Neural cell (in vitro differentiated cells): ENCODE measurements around the gene MEGF11. TPM values are rescaled to one million over a fixed set of nuclear protein-coding genes. Genes with fewer than 3 reads are reported as not detected.
"Not testable (repeated sequence)": the region's sequence is repeated elsewhere in the genome, so short reads cannot be mapped to it uniquely, and the experiment has no call there.

Experiments used
- H2AFZ ChIP-seq: fragments of 200-600, 300-800 bp; sonication (generic), shearing (Covaris generic); 2 replicates; pipeline ENCODE4 v1.6.0; 2014; ENCODE audit warnings: low read depth, mild to moderate bottlenecking, antibody characterized with exemption, low read length, moderate library complexity
- H3F3A ChIP-seq: fragments of 200-600 bp; shearing (Covaris generic); 2 replicates; pipeline ENCODE4 v1.6.1; 2016; ENCODE audit warnings: mild to moderate bottlenecking, moderate library complexity, mixed read lengths, antibody characterized with exemption, low read length; ENCODE audit not compliant: insufficient read depth, poor library complexity, severe bottlenecking
- H3K27ac ChIP-seq: fragments of 200-600, 300-800 bp; sonication (generic), shearing (Covaris generic); 2 replicates; pipeline ENCODE4 v1.5.1; 2014; ENCODE audit warnings: mild to moderate bottlenecking, low read length, moderate library complexity
- H3K27me3 ChIP-seq: fragments of 300-800, 200-600 bp; sonication (generic), shearing (Covaris generic); 2 replicates; pipeline ENCODE4 v1.6.0; 2014; ENCODE audit warnings: mild to moderate bottlenecking, low read depth, low read length, moderate library complexity; ENCODE audit not compliant: insufficient read depth
- H3K36me3 ChIP-seq: fragments of 300-800, 200-600 bp; sonication (generic), shearing (Covaris generic); 2 replicates; pipeline ENCODE4 v1.5.1; 2014; ENCODE audit warnings: mild to moderate bottlenecking, antibody characterized with exemption, low read length, moderate library complexity; ENCODE audit not compliant: insufficient read depth
- H3K4me2 ChIP-seq: fragments of 300-800, 200-600 bp; sonication (generic), shearing (Covaris generic); 2 replicates; pipeline ENCODE4 v1.6.0; 2014; ENCODE audit warnings: mild to moderate bottlenecking, low read length
- H3K4me3 ChIP-seq: fragments of 300-800, 200-600 bp; sonication (generic), shearing (Covaris generic); 2 replicates; pipeline ENCODE4 v1.5.1; 2014; ENCODE audit warnings: mild to moderate bottlenecking, low read length, moderate library complexity
- H3K79me2 ChIP-seq: fragments of 200-600 bp; shearing (Covaris generic); replicated peaks from 2 replicates; pipeline ENCODE4 v1.6.0; 2014; ENCODE audit warnings: mild to moderate bottlenecking, low read length, moderate library complexity; ENCODE audit not compliant: insufficient read depth
- H3K9ac ChIP-seq: fragments of 300-800, 200-600 bp; sonication (generic), shearing (Covaris generic); 2 replicates; pipeline ENCODE4 v1.6.1; 2016; ENCODE audit warnings: mild to moderate bottlenecking, low read length, mixed read lengths
- H3K9me2 ChIP-seq: fragments of 200-600 bp; shearing (Covaris generic); 2 replicates; pipeline ENCODE4 v1.6.1; 2016; ENCODE audit warnings: mild to moderate bottlenecking, low read length, mixed read lengths; ENCODE audit not compliant: insufficient read depth
- H3K9me3 ChIP-seq: fragments of 200-600, 300-800 bp; sonication (generic), shearing (Covaris generic); 2 replicates; pipeline ENCODE4 v1.6.1; 2016; ENCODE audit warnings: mild to moderate bottlenecking, mixed run types, low read length, moderate library complexity, mixed read lengths
- H4K20me1 ChIP-seq: fragments of 200-600 bp; shearing (Covaris generic); 2 replicates; pipeline ENCODE4 v1.6.1; 2016; ENCODE audit warnings: mild to moderate bottlenecking, mixed run types; ENCODE audit not compliant: insufficient read depth
- CTCF ChIP-seq: fragments of 450-650 bp; IDR thresholded peaks from 2 replicates; pipeline ENCODE4 v1.5.1; 2014; ENCODE audit warnings: antibody characterized with exemption, mild to moderate bottlenecking, moderate library complexity; ENCODE audit not compliant: poor library complexity, severe bottlenecking
- EP300 ChIP-seq: fragments of 450-650 bp; conservative IDR thresholded peaks from 2 replicates; pipeline ENCODE4 v1.6.1; 2014; ENCODE audit warnings: antibody characterized with exemption, mild to moderate bottlenecking, moderate library complexity; ENCODE audit not compliant: poor library complexity, severe bottlenecking
- EZH2 ChIP-seq: fragments of 200-600, 300-800 bp; shearing (Covaris generic), sonication (generic); IDR thresholded peaks from 2 replicates; pipeline ENCODE4 v1.6.1; 2014; ENCODE audit warnings: antibody characterized with exemption, low read length, borderline replicate concordance, mild to moderate bottlenecking; ENCODE audit not compliant: insufficient read depth, poor library complexity, severe bottlenecking
- MXI1 ChIP-seq: fragments of 450-650 bp; conservative IDR thresholded peaks from 2 replicates; pipeline ENCODE4 v1.6.1; 2014; ENCODE audit warnings: antibody characterized with exemption, mild to moderate bottlenecking; ENCODE audit not compliant: poor library complexity, severe bottlenecking
- POLR2AphosphoS5 ChIP-seq: IDR thresholded peaks from 2 replicates; pipeline ENCODE4 v1.6.1; 2012
- RAD21 ChIP-seq: fragments of 450-650 bp; conservative IDR thresholded peaks from 2 replicates; pipeline ENCODE4 v1.6.1; 2014; ENCODE audit warnings: antibody characterized with exemption, mild to moderate bottlenecking, moderate library complexity
- REST ChIP-seq: IDR thresholded peaks from 2 replicates; pipeline ENCODE4 v1.6.1; 2012; ENCODE audit warnings: borderline replicate concordance
- SMC3 ChIP-seq: fragments of 450-650 bp; conservative IDR thresholded peaks from 2 replicates; pipeline ENCODE4 v1.6.1; 2014; ENCODE audit warnings: antibody characterized with exemption, mild to moderate bottlenecking, moderate library complexity; ENCODE audit not compliant: poor library complexity
- TAF1 ChIP-seq: IDR thresholded peaks from 2 replicates; pipeline ENCODE4 v1.6.1; 2012; ENCODE audit warnings: low read depth
- polyA plus RNA-seq: library from polyadenylated mRNA; depleted of rRNA; stranded (reverse); fragments of >200 nt; gene quantifications from 2 replicates; pipeline ENCODE4 v1.2.3, GENCODE V29; 2014

Gene MEGF11
- polyA plus RNA-seq, 1 donor from 2014 or later: 0.64 TPM

- Histone ChIP-seq H3K9me3 (no peaks in the 10 kb centered on the region), H3K4me2 (no peak overlapping the region), H3K27ac (no peak overlapping the region), H4K20me1 (no peaks in the 10 kb centered on the region), H3K9ac (no peak overlapping the region), H3K9me2 (no peaks in the 10 kb centered on the region), H3K4me3 (no peak overlapping the region), H3F3A (no peaks in the 10 kb centered on the region), H3K79me2 (no peaks in the 10 kb centered on the region), H2AFZ (no peak overlapping the region), H3K27me3 (peaks cover 46% of the 10 kb centered on the region), H3K36me3 (no peaks in the 10 kb centered on the region)
- TF ChIP-seq EZH2: no peak
- no peak for TF ChIP-seq EP300
- no peak for TF ChIP-seq REST
- TF ChIP-seq POLR2AphosphoS5: no peak
- no peak for TF ChIP-seq MXI1
- no peak for TF ChIP-seq TAF1
- no peak for TF ChIP-seq RAD21
- no peak for TF ChIP-seq CTCF
- no peak for TF ChIP-seq SMC3
Observed at GRCh38 chr15:66249605-66250174, 3.9 kb downstream of the MEGF11 start.

- H3K79me2 ChIP-seq: no peaks in the 10 kb centered on the region
Observed at GRCh38 chr15:66246937-66247336, 6.6 kb downstream of the MEGF11 start.

GRCh38 chr15:66245832-66246231, 7.7 kb downstream of the MEGF11 start:
- H4K20me1 ChIP-seq, H2AFZ ChIP-seq, H3K4me2 ChIP-seq, H3K9me3 ChIP-seq, H3K27ac ChIP-seq, H3K27me3 ChIP-seq, H3K79me2 ChIP-seq, H3K4me3 ChIP-seq, H3F3A ChIP-seq, H3K9ac ChIP-seq, H3K9me2 ChIP-seq, H3K36me3 ChIP-seq: not testable (repeated sequence)

More at GRCh38 chr15:66246937-66247336, 6.6 kb downstream of the MEGF11 start:
- TF ChIP-seq REST: no peak
- H3K9me2 ChIP-seq: no peaks in the 10 kb centered on the region
- no peaks in the 10 kb centered on the region for H3K36me3 ChIP-seq
- H3K27ac ChIP-seq: no peak overlapping the region
- H3K9me3 ChIP-seq: no peaks in the 10 kb centered on the region
- H3K4me3 ChIP-seq: no peak overlapping the region
- H4K20me1 ChIP-seq: no peaks in the 10 kb centered on the region
- H2AFZ ChIP-seq: no peak overlapping the region
- H3K9ac ChIP-seq: no peak overlapping the region
- H3K4me2 ChIP-seq: no peak overlapping the region
- no peaks in the 10 kb centered on the region for H3F3A ChIP-seq
- peaks cover 19% of the 10 kb centered on the region for H3K27me3 ChIP-seq
